Neural cell (in vitro differentiated cells): ENCODE data around the gene FHL1. TPM values are rescaled to one million over a fixed set of nuclear protein-coding genes. Genes with fewer than 3 reads are reported as not detected.

Source experiments
- H2AFZ ChIP-seq: fragments of 200-600, 300-800 bp; sonication (generic), shearing (Covaris generic); 2 replicates; pipeline ENCODE4 v1.6.0; 2014; ENCODE audit warnings: low read depth, mild to moderate bottlenecking, antibody characterized with exemption, low read length, moderate library complexity
- H3F3A ChIP-seq: fragments of 200-600 bp; shearing (Covaris generic); 2 replicates; pipeline ENCODE4 v1.6.1; 2016; ENCODE audit warnings: mild to moderate bottlenecking, moderate library complexity, mixed read lengths, antibody characterized with exemption, low read length; ENCODE audit not compliant: insufficient read depth, poor library complexity, severe bottlenecking
- H3K27ac ChIP-seq: fragments of 200-600, 300-800 bp; sonication (generic), shearing (Covaris generic); 2 replicates; pipeline ENCODE4 v1.5.1; 2014; ENCODE audit warnings: mild to moderate bottlenecking, low read length, moderate library complexity
- H3K27me3 ChIP-seq: fragments of 300-800, 200-600 bp; sonication (generic), shearing (Covaris generic); 2 replicates; pipeline ENCODE4 v1.6.0; 2014; ENCODE audit warnings: mild to moderate bottlenecking, low read depth, low read length, moderate library complexity; ENCODE audit not compliant: insufficient read depth
- H3K36me3 ChIP-seq: fragments of 300-800, 200-600 bp; sonication (generic), shearing (Covaris generic); 2 replicates; pipeline ENCODE4 v1.5.1; 2014; ENCODE audit warnings: mild to moderate bottlenecking, antibody characterized with exemption, low read length, moderate library complexity; ENCODE audit not compliant: insufficient read depth
- H3K4me2 ChIP-seq: fragments of 300-800, 200-600 bp; sonication (generic), shearing (Covaris generic); 2 replicates; pipeline ENCODE4 v1.6.0; 2014; ENCODE audit warnings: mild to moderate bottlenecking, low read length
- H3K4me3 ChIP-seq: fragments of 300-800, 200-600 bp; sonication (generic), shearing (Covaris generic); 2 replicates; pipeline ENCODE4 v1.5.1; 2014; ENCODE audit warnings: mild to moderate bottlenecking, low read length, moderate library complexity
- H3K79me2 ChIP-seq: fragments of 200-600 bp; shearing (Covaris generic); replicated peaks from 2 replicates; pipeline ENCODE4 v1.6.0; 2014; ENCODE audit warnings: mild to moderate bottlenecking, low read length, moderate library complexity; ENCODE audit not compliant: insufficient read depth
- H3K9ac ChIP-seq: fragments of 300-800, 200-600 bp; sonication (generic), shearing (Covaris generic); 2 replicates; pipeline ENCODE4 v1.6.1; 2016; ENCODE audit warnings: mild to moderate bottlenecking, low read length, mixed read lengths
- H3K9me2 ChIP-seq: fragments of 200-600 bp; shearing (Covaris generic); 2 replicates; pipeline ENCODE4 v1.6.1; 2016; ENCODE audit warnings: mild to moderate bottlenecking, low read length, mixed read lengths; ENCODE audit not compliant: insufficient read depth
- H3K9me3 ChIP-seq: fragments of 200-600, 300-800 bp; sonication (generic), shearing (Covaris generic); 2 replicates; pipeline ENCODE4 v1.6.1; 2016; ENCODE audit warnings: mild to moderate bottlenecking, mixed run types, low read length, moderate library complexity, mixed read lengths
- H4K20me1 ChIP-seq: fragments of 200-600 bp; shearing (Covaris generic); 2 replicates; pipeline ENCODE4 v1.6.1; 2016; ENCODE audit warnings: mild to moderate bottlenecking, mixed run types; ENCODE audit not compliant: insufficient read depth
- EP300 ChIP-seq: fragments of 450-650 bp; conservative IDR thresholded peaks from 2 replicates; pipeline ENCODE4 v1.6.1; 2014; ENCODE audit warnings: antibody characterized with exemption, mild to moderate bottlenecking, moderate library complexity; ENCODE audit not compliant: poor library complexity, severe bottlenecking
- EZH2 ChIP-seq: fragments of 200-600, 300-800 bp; shearing (Covaris generic), sonication (generic); IDR thresholded peaks from 2 replicates; pipeline ENCODE4 v1.6.1; 2014; ENCODE audit warnings: antibody characterized with exemption, low read length, borderline replicate concordance, mild to moderate bottlenecking; ENCODE audit not compliant: insufficient read depth, poor library complexity, severe bottlenecking
- MXI1 ChIP-seq: fragments of 450-650 bp; conservative IDR thresholded peaks from 2 replicates; pipeline ENCODE4 v1.6.1; 2014; ENCODE audit warnings: antibody characterized with exemption, mild to moderate bottlenecking; ENCODE audit not compliant: poor library complexity, severe bottlenecking
- POLR2AphosphoS5 ChIP-seq: IDR thresholded peaks from 2 replicates; pipeline ENCODE4 v1.6.1; 2012
- RAD21 ChIP-seq: fragments of 450-650 bp; conservative IDR thresholded peaks from 2 replicates; pipeline ENCODE4 v1.6.1; 2014; ENCODE audit warnings: antibody characterized with exemption, mild to moderate bottlenecking, moderate library complexity
- SMC3 ChIP-seq: fragments of 450-650 bp; conservative IDR thresholded peaks from 2 replicates; pipeline ENCODE4 v1.6.1; 2014; ENCODE audit warnings: antibody characterized with exemption, mild to moderate bottlenecking, moderate library complexity; ENCODE audit not compliant: poor library complexity
- TAF1 ChIP-seq: IDR thresholded peaks from 2 replicates; pipeline ENCODE4 v1.6.1; 2012; ENCODE audit warnings: low read depth
- polyA plus RNA-seq: library from polyadenylated mRNA; depleted of rRNA; stranded (reverse); fragments of >200 nt; gene quantifications from 2 replicates; pipeline ENCODE4 v1.2.3, GENCODE V29; 2014
- TF ChIP-seq, protein P1 (sequence below): IDR thresholded peaks from 2 replicates; pipeline ENCODE4 v1.6.1; 2012; ENCODE audit warnings: borderline replicate concordance
- TF ChIP-seq, protein P2 (sequence below): fragments of 450-650 bp; IDR thresholded peaks from 2 replicates; pipeline ENCODE4 v1.5.1; 2014; ENCODE audit warnings: antibody characterized with exemption, mild to moderate bottlenecking, moderate library complexity; ENCODE audit not compliant: poor library complexity, severe bottlenecking

The FHL1 gene
- polyA plus RNA-seq, 1 donor from 2014 or later = 235 TPM

DNA sequence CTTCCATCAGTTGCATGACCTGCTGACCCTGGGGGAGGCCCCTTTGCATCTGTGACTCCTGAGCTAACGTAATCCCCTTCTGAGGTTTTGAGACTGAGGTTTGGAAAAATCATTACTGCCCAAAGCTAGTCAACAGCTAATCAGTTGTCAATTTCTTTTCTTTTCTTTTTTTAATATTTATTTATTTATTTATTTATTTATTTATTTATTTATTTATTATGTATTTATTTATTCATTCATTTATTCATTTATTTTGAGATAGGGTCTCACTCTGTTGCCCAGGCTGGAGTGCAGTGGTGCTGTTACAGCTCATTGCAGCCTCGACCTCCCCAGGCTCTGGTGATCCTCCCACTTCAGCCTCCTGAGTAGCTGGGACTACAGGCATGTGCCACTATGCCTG, 25.1 kb upstream of the FHL1 start:
- H3K9me3 ChIP-seq = no peaks in the 10 kb centered on the region
- H3K27ac ChIP-seq = no peak overlapping the region
- no peaks in the 10 kb centered on the region for H3F3A ChIP-seq
- no peak overlapping the region for H3K4me3 ChIP-seq
- H3K79me2 ChIP-seq = no peaks in the 10 kb centered on the region
- H3K4me2 ChIP-seq = no peak overlapping the region
- no peaks in the 10 kb centered on the region for H3K9me2 ChIP-seq
- H3K27me3 ChIP-seq = no peaks in the 10 kb centered on the region
- no peak overlapping the region for H3K9ac ChIP-seq
- no peak overlapping the region for H2AFZ ChIP-seq
- TF ChIP-seq EZH2 = no peak
- no peak for TF ChIP-seq MXI1
- TF ChIP-seq POLR2AphosphoS5 = no peak
- no peak for TF ChIP-seq EP300
- no peak for TF ChIP-seq SMC3
- no peaks in the 10 kb centered on the region for H3K36me3 ChIP-seq
- H4K20me1 ChIP-seq = no peaks in the 10 kb centered on the region

DNA sequence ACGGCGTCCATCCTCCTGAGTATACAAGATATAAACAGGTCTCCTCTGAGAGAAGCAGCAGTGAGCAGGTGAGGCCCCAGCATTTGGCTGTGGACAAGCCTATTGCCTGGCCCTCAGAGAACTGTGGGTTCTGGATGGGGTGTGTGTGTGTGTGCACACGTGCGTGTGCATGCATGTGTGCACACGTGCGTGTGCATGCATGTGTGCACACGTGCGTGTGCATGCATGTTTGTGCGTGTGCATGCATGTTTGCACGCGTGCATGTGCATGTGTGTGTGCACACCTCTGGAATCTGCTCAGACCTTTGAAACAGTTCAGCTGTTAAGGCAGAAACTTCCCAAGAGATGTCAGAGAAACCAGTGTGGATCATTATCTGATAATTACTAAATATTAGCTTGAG, 22.2 kb upstream of the FHL1 start:
- no peak for TF ChIP-seq TAF1
- TF ChIP-seq EZH2 = no peak
- TF ChIP-seq SMC3 = no peak
- TF ChIP-seq MXI1 = no peak
- TF ChIP-seq, protein P1, sequence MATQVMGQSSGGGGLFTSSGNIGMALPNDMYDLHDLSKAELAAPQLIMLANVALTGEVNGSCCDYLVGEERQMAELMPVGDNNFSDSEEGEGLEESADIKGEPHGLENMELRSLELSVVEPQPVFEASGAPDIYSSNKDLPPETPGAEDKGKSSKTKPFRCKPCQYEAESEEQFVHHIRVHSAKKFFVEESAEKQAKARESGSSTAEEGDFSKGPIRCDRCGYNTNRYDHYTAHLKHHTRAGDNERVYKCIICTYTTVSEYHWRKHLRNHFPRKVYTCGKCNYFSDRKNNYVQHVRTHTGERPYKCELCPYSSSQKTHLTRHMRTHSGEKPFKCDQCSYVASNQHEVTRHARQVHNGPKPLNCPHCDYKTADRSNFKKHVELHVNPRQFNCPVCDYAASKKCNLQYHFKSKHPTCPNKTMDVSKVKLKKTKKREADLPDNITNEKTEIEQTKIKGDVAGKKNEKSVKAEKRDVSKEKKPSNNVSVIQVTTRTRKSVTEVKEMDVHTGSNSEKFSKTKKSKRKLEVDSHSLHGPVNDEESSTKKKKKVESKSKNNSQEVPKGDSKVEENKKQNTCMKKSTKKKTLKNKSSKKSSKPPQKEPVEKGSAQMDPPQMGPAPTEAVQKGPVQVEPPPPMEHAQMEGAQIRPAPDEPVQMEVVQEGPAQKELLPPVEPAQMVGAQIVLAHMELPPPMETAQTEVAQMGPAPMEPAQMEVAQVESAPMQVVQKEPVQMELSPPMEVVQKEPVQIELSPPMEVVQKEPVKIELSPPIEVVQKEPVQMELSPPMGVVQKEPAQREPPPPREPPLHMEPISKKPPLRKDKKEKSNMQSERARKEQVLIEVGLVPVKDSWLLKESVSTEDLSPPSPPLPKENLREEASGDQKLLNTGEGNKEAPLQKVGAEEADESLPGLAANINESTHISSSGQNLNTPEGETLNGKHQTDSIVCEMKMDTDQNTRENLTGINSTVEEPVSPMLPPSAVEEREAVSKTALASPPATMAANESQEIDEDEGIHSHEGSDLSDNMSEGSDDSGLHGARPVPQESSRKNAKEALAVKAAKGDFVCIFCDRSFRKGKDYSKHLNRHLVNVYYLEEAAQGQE = no peak
- TF ChIP-seq, protein P2, sequence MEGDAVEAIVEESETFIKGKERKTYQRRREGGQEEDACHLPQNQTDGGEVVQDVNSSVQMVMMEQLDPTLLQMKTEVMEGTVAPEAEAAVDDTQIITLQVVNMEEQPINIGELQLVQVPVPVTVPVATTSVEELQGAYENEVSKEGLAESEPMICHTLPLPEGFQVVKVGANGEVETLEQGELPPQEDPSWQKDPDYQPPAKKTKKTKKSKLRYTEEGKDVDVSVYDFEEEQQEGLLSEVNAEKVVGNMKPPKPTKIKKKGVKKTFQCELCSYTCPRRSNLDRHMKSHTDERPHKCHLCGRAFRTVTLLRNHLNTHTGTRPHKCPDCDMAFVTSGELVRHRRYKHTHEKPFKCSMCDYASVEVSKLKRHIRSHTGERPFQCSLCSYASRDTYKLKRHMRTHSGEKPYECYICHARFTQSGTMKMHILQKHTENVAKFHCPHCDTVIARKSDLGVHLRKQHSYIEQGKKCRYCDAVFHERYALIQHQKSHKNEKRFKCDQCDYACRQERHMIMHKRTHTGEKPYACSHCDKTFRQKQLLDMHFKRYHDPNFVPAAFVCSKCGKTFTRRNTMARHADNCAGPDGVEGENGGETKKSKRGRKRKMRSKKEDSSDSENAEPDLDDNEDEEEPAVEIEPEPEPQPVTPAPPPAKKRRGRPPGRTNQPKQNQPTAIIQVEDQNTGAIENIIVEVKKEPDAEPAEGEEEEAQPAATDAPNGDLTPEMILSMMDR = no peak
- TF ChIP-seq POLR2AphosphoS5 = no peak
- no peak for TF ChIP-seq EP300
- no peak for TF ChIP-seq RAD21
- no peak overlapping the region for H3K9ac ChIP-seq
- no peak overlapping the region for H3K4me2 ChIP-seq
- no peaks in the 10 kb centered on the region for H3K9me2 ChIP-seq
- no peaks in the 10 kb centered on the region for H3K27me3 ChIP-seq
- no peaks in the 10 kb centered on the region for H3K9me3 ChIP-seq
- H3K36me3 ChIP-seq = no peaks in the 10 kb centered on the region
- no peak overlapping the region for H3K4me3 ChIP-seq
- H4K20me1 ChIP-seq = no peaks in the 10 kb centered on the region
- H3K79me2 ChIP-seq = no peaks in the 10 kb centered on the region
- no peak overlapping the region for H2AFZ ChIP-seq
- no peaks in the 10 kb centered on the region for H3F3A ChIP-seq
- no peak overlapping the region for H3K27ac ChIP-seq
